Measurements from ENCODE around the gene SFTPD.
"Not testable (repeated sequence)": the region's sequence is repeated elsewhere in the genome, so short reads cannot be mapped to it uniquely, and the experiment has no call there.

DNA sequence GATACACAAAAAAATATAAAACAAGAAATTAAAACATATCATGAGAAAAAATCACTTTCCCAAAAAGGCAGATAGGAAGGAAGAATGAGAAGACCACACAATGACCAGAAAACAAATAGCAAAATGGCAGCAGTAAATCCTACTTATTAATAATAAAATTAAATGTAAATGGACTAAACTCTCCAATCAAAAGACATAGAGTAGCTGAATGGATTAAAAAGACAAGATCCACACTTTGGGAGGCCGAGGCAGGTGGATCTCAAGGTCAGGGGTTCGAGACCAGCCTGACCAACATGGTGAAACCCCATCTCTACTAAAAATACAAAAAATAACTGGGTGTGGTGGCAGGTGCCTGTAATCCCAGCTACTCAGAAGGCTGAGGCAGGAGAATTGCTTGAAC, 39.3 kb upstream of the SFTPD start:
- TF ChIP-seq, protein P1, sequence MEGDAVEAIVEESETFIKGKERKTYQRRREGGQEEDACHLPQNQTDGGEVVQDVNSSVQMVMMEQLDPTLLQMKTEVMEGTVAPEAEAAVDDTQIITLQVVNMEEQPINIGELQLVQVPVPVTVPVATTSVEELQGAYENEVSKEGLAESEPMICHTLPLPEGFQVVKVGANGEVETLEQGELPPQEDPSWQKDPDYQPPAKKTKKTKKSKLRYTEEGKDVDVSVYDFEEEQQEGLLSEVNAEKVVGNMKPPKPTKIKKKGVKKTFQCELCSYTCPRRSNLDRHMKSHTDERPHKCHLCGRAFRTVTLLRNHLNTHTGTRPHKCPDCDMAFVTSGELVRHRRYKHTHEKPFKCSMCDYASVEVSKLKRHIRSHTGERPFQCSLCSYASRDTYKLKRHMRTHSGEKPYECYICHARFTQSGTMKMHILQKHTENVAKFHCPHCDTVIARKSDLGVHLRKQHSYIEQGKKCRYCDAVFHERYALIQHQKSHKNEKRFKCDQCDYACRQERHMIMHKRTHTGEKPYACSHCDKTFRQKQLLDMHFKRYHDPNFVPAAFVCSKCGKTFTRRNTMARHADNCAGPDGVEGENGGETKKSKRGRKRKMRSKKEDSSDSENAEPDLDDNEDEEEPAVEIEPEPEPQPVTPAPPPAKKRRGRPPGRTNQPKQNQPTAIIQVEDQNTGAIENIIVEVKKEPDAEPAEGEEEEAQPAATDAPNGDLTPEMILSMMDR (IDR thresholded peaks at IDR 0.05) = not testable (repeated sequence)
- not testable (repeated sequence) for TF ChIP-seq POLR2AphosphoS5, POLR2A (IDR thresholded peaks at IDR 0.05)
